GM18520 (cell line): ENCODE results near the gene FBLN1.
"Not testable (repeated sequence)": the region's sequence is repeated elsewhere in the genome, so short reads cannot be mapped to it uniquely, and the experiment has no call there.

Experiments used
- ATAC-seq: cut with Tn5 transposase; IDR thresholded peaks from one replicate; pipeline ENCODE4 v1.9.1; 2021; ENCODE audit not compliant: unreplicated experiment

FBLN1 gene

DNA sequence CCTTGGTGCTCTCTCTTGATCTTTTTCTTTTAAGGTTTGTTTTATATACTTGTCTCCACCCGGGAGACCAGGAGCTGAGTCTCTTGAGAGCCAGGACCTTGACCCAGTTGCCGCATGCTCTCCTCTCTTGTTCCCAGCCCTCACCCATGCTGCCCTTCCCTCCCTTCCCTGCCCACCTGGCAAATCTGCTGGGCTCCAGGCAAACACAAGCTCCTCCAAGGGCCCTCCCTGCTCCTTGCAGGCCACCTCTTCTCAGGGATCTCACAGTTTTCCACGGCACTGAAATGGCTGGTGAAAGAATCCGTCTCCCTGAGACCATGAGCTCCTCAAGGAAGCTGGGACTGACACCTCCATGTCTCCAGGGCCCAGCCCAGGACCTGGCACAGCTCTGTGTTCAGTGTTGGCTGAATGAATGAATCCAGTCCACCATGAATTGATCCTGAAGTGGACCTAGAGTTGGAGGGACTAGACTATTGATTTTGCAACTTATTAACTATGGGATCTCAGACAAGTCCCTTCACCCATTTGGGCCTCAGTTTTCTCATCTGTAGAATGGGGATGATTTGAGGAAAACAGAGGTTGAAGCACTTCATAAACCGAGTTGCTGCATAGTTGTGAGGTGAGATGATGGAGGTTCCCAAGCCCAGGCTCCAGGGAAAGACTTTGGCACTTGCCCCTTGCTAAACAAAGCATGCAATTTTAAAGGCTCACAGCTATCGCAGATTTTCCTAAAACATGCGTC, 25.1 kb upstream of the FBLN1 start:
- no peak for ATAC-seq

DNA sequence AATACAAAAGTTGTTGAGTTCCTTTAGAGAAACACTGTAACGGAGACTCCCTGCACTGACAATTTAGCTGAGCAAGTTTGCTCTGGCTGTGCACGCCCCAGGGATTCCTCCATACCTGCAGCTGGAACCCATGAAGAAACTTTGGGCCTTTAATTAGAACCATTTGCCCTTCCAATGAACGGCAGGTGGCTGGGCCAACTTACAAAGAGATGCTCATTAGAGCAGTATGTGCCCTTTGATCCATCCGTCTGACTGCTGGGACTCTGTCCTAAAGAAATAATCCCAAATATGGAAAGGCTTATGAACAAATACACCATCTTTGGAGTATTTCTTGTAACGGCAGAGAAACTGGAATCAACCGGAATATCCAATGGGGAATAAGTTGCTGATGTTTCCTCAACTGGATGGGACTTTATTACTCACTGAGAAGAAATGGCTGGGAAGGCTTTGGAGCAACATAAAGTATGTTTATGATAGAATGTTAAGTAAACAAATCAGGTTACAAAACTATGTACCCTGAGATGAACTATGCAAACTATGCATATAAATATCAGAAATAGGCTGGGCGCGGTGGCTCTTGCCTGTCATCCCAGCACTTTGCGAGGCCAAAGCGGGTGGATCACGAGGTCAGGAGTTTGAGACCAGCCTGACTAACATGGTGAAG, 24.4 kb upstream of the FBLN1 start:
- ATAC-seq = no peak

DNA sequence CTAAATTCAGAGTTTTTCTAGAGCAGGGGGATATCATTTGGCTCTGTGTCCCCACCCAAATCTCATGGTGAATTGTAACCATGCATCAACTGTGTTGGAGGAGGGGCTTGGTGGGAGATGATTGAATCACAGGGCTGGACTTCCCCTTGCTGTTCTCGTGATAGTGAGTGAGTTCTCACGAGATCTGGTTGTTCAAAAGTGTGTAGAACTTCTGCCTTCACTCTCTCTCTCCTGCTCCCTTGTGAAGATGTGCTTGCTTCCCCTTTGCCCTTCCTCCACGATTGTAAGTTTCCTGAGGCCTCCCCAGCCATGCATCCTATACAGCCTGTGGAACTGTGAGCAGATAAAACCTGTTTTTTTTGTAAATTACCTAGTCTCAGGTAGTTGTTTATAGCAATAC, 22.0 kb upstream of the FBLN1 start:
- no peak for ATAC-seq

DNA sequence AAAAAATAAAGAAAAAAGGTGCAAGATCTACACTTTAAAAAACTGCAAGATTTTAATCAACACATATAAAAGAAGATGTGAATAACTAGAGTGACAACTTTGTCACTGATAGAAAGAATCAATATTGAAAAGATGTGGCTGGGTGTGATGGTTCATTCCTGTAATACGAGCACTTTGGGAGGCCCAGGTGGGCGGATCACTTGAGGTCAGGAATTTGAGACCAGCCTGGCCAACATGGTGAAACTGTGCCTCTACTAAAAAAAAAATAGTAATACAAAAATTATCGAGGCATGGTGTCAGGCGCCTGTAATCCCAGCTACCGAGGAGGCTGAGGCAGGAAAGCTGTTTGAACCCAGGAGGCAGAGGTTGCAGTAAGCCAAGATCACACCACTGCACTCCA, 21.0 kb upstream of the FBLN1 start:
- ATAC-seq = no peak

DNA sequence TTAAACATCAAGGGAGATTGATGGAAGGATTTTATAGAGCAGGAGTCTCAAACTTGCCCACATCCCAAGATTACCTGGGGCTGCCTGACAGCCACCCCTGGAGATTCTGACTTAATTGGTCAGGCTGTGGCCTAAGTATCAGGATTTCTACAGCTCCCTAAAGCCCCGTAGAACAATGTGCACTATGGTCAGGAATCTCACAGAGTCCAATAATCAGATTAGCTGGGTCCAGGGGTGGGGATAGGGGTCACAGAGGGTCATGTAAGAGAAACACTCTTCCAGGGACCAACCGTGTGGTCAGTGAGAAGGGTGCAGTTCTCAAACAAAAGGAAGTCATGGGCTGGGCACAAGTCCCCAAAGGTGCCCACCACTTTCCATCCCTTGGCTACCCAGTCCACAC, 20.5 kb upstream of the FBLN1 start:
- ATAC-seq = no peak

DNA sequence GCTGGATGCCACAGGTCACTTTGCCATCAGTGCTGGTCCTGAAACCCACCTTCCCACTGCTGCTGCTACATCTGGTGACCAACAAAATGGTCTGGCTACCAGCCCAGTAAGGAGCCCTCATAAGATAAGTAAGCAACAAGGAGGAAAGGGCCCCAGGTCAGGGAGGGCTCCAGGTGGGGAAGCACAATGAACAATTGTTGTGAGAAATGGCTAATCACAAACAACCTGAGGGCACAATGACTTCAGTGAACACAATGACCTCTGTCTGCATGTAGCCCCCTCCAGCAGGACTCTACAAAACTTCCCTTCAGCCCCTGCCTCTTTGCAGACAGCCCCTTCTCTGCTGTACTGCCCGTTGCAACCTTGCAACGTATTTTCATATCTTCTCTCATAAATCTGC, 19.4 kb upstream of the FBLN1 start:
- no peak for ATAC-seq

DNA sequence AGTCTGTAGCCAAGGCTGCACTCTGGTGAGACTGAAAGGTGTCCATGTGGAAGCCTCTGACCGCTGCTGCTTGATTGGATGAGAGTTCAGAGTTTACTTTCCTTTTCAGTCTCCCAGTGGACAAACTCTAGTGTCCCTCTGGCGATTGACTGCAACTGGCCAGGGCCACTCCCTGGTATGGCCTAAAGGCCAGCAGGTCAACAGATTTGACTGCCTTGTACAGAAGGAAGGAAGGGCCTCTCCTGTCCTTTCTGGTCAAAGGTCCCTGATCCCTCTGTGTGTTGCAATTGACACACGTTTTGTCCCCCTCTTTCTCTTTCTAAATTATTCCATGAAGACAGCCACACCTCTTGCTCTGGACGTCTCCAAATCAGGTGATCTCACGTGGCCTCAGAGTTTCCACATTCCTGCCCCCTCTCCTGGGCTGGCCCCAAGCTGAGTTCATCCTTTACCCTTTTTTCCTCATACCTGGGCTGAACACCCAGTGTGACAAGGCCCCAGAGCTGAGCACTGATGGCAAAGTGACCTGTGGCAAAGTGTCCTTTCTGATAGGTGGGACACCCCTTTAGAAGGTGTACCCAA, 18.7 kb upstream of the FBLN1 start:
- no peak for ATAC-seq

- no peak for ATAC-seq
Observed at GRCh38 chr22:45484742-45485141, 17.9 kb upstream of the FBLN1 start.

GRCh38 chr22:45485261-45485660, 17.4 kb upstream of the FBLN1 start:
- no peak for ATAC-seq

- ATAC-seq = no peak
Observed at GRCh38 chr22:45488764-45489370, 13.8 kb upstream of the FBLN1 start.

DNA sequence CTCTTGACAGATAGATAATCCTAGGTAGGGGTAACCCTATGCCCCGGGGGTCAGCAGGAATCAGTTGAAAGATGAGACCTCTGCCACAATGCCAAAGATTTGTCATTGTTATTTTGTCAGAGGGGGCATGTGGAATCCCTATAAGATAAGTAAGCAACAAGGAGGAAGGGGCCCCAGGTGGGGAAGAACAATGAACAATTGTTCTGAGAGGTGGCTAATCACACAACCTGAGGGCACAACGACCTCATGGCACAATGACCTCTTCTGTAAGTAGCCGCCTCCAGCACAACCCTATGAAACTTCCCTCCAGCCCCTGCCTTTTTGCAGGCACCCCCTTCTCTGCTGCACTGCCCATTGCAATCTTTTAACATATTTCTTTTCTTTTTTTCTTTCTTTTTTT, 11.8 kb upstream of the FBLN1 start:
- ATAC-seq = no peak

GRCh38 chr22:45491841-45492240, 10.8 kb upstream of the FBLN1 start:
- ATAC-seq = no peak

GRCh38 chr22:45493286-45493771, 9.4 kb upstream of the FBLN1 start:
- no peak for ATAC-seq

DNA sequence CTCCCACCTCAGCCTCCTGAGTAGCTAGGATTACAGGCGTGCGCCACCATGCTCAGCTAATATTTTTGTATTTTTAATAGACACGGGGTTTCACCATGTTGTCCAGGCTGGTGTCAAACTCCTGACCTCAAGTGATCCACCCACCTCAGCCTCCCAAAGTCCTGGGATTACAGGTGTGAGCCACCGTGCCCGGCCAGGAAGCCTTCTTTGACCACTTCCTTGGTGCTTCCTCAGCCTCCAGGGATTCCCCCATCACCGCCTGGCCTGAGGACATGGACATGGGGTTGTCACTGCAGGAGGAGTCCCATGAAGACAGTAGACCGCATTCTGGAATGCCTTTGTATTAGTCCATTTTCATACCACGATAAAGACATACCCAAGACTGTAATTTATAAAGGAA, 8.4 kb upstream of the FBLN1 start:
- not testable (repeated sequence) for ATAC-seq

DNA sequence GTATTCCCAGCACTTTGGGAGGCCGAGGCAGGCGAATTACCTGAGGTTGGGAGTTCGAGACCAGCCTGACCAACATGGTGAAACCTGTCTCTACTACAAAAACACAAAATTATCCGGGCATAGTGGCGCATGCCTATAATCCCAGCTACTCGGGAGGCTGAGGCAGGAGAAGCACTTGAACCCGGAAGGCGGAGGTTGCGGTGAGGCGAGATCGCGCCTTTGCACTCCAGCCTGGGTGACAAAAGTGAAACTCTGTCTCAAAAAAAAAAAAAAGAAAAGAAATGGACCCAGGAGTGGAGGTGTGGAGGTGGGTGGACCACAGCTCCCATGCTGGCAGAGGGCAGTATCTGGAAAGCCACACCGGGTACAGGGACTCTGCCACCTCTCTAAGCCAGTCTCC, 7.1 kb upstream of the FBLN1 start:
- not testable (repeated sequence) for ATAC-seq

DNA sequence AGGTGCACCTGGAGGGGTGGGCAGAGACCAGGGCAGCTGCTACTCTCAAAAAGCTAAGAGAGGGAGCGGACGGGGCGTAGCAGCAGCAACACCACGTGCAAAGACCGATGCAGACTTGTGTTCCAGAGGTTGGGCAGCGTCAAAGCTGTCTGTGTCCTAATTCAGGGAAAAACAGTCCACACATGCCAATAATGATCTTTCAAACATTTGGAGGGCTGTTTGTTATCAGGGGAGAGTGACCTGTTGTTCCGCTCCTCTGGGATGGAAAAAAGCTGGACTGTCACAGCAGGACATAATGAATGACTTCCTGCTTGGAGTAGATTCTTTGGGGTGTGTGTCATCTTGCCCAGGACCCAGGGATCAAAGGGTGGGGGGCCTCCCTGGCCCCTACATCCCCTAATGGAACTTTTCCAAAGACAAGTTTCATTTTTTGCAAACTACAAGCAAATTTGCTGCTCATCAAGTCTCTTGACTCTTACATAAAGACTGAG, 6.2 kb upstream of the FBLN1 start:
- no peak for ATAC-seq

GRCh38 chr22:45497351-45498145, 5.1 kb upstream of the FBLN1 start:
- ATAC-seq = no peak

DNA sequence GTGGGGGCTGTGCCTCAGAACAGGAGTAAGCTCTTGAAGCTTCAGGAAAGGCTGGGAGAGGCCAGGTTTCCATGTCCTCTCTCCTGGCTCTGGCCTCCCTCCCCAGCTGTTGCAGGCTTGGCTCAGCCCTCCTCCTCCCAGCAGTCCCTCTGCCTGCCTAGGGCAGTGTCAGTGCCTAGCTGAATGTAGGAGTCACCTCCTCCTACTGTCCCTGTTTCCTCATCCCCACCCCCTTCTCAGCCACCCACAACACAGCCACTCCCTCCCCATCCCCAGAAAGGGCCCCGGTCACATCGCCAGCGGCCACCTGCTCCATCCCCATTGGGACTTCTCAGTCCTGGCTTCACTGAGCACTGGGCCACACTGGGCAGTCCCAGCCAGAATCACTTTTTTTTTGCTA, 2.9 kb upstream of the FBLN1 start:
- no peak for ATAC-seq

GRCh38 chr22:45503050-45503815, 550 bp downstream of the FBLN1 start:
- no peak for ATAC-seq

DNA sequence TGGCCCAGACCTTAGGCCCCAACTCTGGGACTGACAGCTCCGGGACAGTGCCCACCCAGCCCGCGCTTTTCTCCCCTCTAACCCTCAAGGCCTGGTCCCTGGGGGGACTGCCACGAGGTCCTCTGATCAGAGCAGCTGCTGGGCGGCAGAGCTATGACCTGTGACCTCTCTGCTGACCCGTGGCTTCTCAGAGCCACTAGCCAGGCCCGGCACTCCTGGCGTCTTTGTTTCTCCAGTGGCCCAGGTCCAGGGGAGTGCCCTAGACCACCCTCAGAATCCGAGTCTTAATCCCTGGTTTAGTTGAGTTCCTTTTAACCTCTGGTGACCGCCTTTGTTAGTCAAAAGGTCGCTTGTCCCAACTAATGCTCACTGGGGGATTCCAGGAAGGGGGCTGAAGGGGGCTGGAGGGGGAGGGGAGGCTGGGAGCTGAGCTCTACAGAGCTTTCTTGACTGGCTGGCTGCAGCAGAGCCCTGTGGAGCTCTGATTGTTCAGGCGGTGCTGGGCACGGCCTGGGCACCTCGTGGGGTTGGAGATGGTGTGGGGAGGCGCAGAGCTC, 1.2 kb downstream of the FBLN1 start:
- no peak for ATAC-seq
